ENCODE data around the gene MGAT5.

The MGAT5 gene

GRCh38 chr2:134256956-134257355 lies 3.1 kb downstream of the MGAT5 start:
- no peak for DNase-seq (ENCODE audit: low spot score)

- no peak for DNase-seq (ENCODE audit: low spot score)
These were observed 3.6 kb downstream of the MGAT5 start for GRCh38 chr2:134257509-134257908.

GRCh38 chr2:134257965-134258683 lies 4.3 kb downstream of the MGAT5 start:
- no peak for DNase-seq (ENCODE audit: low spot score)

- no peak for DNase-seq (ENCODE audit: low spot score)
These were observed 5.0 kb downstream of the MGAT5 start for GRCh38 chr2:134258684-134259388.

- no peak for DNase-seq (ENCODE audit: low spot score)
These were observed 5.7 kb downstream of the MGAT5 start for GRCh38 chr2:134259571-134259970.

GRCh38 chr2:134259994-134260393 lies 6.1 kb downstream of the MGAT5 start:
- no peak for DNase-seq (ENCODE audit: low spot score)

- no peak for DNase-seq (ENCODE audit: low spot score)
These were observed 6.8 kb downstream of the MGAT5 start for GRCh38 chr2:134260713-134261112.

GRCh38 chr2:134261398-134262131 lies 7.7 kb downstream of the MGAT5 start:
- DNase-seq (ENCODE audit: low spot score) = no peak

- DNase-seq (ENCODE audit: low spot score) = no peak
These were observed 8.8 kb downstream of the MGAT5 start for GRCh38 chr2:134262684-134263083.

- no peak for DNase-seq (ENCODE audit: low spot score)
These were observed 14.4 kb downstream of the MGAT5 start for GRCh38 chr2:134268265-134268664.

GRCh38 chr2:134269230-134269629 lies 15.4 kb downstream of the MGAT5 start:
- no peak for DNase-seq (ENCODE audit: low spot score)

GRCh38 chr2:134269972-134270735 lies 16.3 kb downstream of the MGAT5 start:
- DNase-seq (ENCODE audit: low spot score) = no peak

GRCh38 chr2:134271758-134272157 lies 17.9 kb downstream of the MGAT5 start:
- no peak for DNase-seq (ENCODE audit: low spot score)

- DNase-seq (ENCODE audit: low spot score) = no peak
These were observed 18.9 kb downstream of the MGAT5 start for GRCh38 chr2:134272806-134273205.

GRCh38 chr2:134273256-134273983 lies 19.5 kb downstream of the MGAT5 start:
- DNase-seq (ENCODE audit: low spot score) = no peak

GRCh38 chr2:134274121-134274520 lies 20.2 kb downstream of the MGAT5 start:
- no peak for DNase-seq (ENCODE audit: low spot score)

- DNase-seq (ENCODE audit: low spot score) = no peak
These were observed 21.4 kb downstream of the MGAT5 start for GRCh38 chr2:134275058-134275862.

- no peak for DNase-seq (ENCODE audit: low spot score)
These were observed 22.7 kb downstream of the MGAT5 start for GRCh38 chr2:134276381-134277172.

- no peak for DNase-seq (ENCODE audit: low spot score)
These were observed 23.4 kb downstream of the MGAT5 start for GRCh38 chr2:134277223-134277622.

GRCh38 chr2:134278553-134278952 lies 24.7 kb downstream of the MGAT5 start:
- no peak for DNase-seq (ENCODE audit: low spot score)

Measured in HuH-7 (cell line).